CD4-positive, CD25-positive, alpha-beta regulatory T cell (primary cell): ENCODE results near the gene PPP4C. TPM values are rescaled to one million over a fixed set of nuclear protein-coding genes. Genes with fewer than 3 reads are reported as not detected.

Source experiments
- ATAC-seq, 2 donors: fragments of 150-1000 bp; cut with Tn5 transposase; one replicate each; pipeline ENCODE4 v1.10.0; 2021; ENCODE audit warnings: low read depth in 2 of 2, moderate number of reproducible peaks in 2 of 2, moderate library complexity in 1 of 2
- DNase-seq, 3 donors: peaks; one replicate each; pipeline versions ENCODE4 v3.0.0 to v3.0.0-alpha.2; 2012 to 2022; ENCODE audit warnings: mixed read lengths in 1 of 3
- H3K27ac ChIP-seq: one replicate; pipeline ENCODE4 v1.7.0; 2013; ENCODE audit warnings: mild to moderate bottlenecking, low read length; ENCODE audit not compliant: insufficient read depth, poor library complexity, severe bottlenecking
- H3K27me3 ChIP-seq: one replicate; pipeline ENCODE4 v1.7.0; 2013; ENCODE audit warnings: low read length; ENCODE audit not compliant: control insufficient read depth, insufficient read depth
- H3K36me3 ChIP-seq: one replicate; pipeline ENCODE4 v1.7.0; 2013; ENCODE audit warnings: mild to moderate bottlenecking, low read length, moderate library complexity; ENCODE audit not compliant: control insufficient read depth, insufficient read depth
- H3K4me1 ChIP-seq: 2 replicates; pipeline ENCODE4 v1.7.0; 2013; ENCODE audit warnings: mild to moderate bottlenecking, low read length; ENCODE audit not compliant: insufficient read depth, control insufficient read depth, poor library complexity, severe bottlenecking
- H3K4me3 ChIP-seq: one replicate; pipeline ENCODE4 v1.7.0; 2013; ENCODE audit warnings: low read depth, mild to moderate bottlenecking, low read length, moderate library complexity
- H3K9me3 ChIP-seq, 2 experiments: 1 replicate in 1 of 2; 2 replicates in 1 of 2; pipeline ENCODE4 v1.7.0; 2013; ENCODE audit warnings: low read length in 2 of 2, mild to moderate bottlenecking in 1 of 2, moderate library complexity in 1 of 2; ENCODE audit not compliant: control insufficient read depth in 2 of 2
- H3K27ac Mint-ChIP-seq, 3 donors: one replicate each; pipeline ENCODE4 v1.8.0; 2020 to 2022; ENCODE audit warnings: mild to moderate bottlenecking in 3 of 3, mixed read lengths in 3 of 3, moderate library complexity in 2 of 3
- H3K27me3 Mint-ChIP-seq: one replicate; pipeline ENCODE4 v1.8.0; 2022; ENCODE audit warnings: mild to moderate bottlenecking, mixed read lengths
- H3K36me3 Mint-ChIP-seq: one replicate; pipeline ENCODE4 v1.8.0; 2020; ENCODE audit warnings: mixed read lengths
- H3K4me1 Mint-ChIP-seq, 4 donors: one replicate each; pipeline ENCODE4 v1.8.0; 2020 to 2022; ENCODE audit warnings: mixed read lengths in 4 of 4, mild to moderate bottlenecking in 1 of 4
- H3K4me3 Mint-ChIP-seq, 4 donors: one replicate each; pipeline ENCODE4 v1.8.0; 2020 to 2022; ENCODE audit warnings: mild to moderate bottlenecking in 4 of 4, mixed read lengths in 4 of 4, moderate library complexity in 3 of 4
- H3K9me3 Mint-ChIP-seq, 7 donors: one replicate each; pipeline ENCODE4 v1.8.0; 2020 to 2022; ENCODE audit warnings: mixed read lengths in 7 of 7, mild to moderate bottlenecking in 3 of 7, moderate library complexity in 2 of 7
- polyA plus RNA-seq, 4 donors: library from polyadenylated mRNA; unstranded; fragments of 300-500 nt; fragmentation: Illumina TruSeq; gene quantifications; one replicate each; pipeline ENCODE4 v1.2.3, GENCODE V29; 2021
- total RNA-seq: library from RNA; stranded (reverse); gene quantifications from one replicate; pipeline ENCODE4 v1.2.3, GENCODE V29; 2022

PPP4C gene
- total RNA-seq (97.0 TPM), polyA plus RNA-seq (100 to 1,000 TPM; 232 to 289 (median 262) TPM)

DNA sequence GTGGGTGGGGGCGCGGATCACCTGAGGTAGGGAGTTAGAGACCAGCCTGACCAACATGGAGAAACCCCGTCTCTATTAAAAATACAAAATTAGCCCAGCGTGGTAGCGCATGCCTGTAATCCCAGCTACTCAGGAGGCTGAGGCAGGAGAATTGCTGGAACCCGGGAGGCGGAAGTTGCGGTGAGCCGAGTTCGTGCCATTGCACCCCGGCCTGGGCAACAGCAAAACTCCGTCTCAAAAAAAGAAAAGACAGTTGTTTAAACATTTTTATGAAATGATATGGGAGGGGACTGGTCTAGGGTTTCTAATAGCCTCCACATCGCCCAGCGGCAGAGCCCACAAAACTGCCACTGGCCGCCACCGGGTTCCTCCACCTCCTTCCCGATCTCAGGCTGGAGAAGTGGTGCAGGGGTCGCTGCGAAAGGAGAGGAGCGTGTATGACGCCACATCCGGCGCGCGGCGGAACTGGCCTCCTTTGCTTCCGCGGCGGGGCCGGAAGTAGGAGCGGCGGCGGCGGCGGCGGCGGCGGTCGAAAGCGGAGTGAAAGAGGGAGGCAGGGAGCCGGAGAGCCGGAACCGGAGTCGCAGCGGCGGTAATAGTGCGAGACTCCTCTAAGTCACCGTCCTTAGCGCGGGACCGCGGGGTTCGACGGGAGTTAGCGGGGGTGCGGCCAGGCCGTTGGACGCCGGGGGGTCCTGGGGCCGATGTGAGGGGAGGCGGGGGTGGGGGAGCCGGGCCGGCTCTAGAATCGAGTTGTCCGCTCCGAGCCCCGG lies at the start of gene PPP4C:
TSS of gene PPP4C (plus strand) at position 492 of the 773 bp plus-strand sequence. CDS start 384 bp downstream, outside the sequence.
- H3K36me3 ChIP-seq: peaks cover 29% of the 10 kb centered on the region

DNA sequence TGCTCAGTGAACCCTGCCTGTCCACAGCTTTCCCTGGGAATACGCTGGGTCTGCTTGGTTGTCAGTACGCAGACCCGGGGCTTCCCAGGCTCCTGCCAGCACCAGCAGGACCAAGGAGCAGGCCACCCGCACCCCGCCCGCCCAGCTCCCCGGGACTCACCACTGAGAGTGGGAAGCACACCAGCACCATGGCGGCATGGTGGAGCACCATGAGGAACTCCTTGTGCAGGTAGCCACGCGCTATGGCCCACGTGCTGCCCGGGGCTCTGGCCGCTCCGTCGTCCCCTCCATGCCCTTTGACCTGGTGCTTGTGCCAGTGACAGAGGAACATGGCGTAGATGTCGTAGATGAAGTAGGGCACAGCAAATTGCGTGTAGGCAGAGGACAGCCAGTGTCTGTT lies 49.3 kb upstream of the PPP4C start:
- no peaks in the 10 kb centered on the region for H3K36me3 Mint-ChIP-seq
- Histone ChIP-seq H3K27ac (no peak overlapping the region), H3K27me3 (no peaks in the 10 kb centered on the region), H3K4me1 (peaks cover 17% of the 10 kb centered on the region), H3K9me3 (no peaks in the 10 kb centered on the region), H3K4me3 (no peak overlapping the region), H3K36me3 (no peaks in the 10 kb centered on the region)
- ATAC-seq (no peak), DNase-seq (no peak)
- no peak overlapping the region for H3K4me3 Mint-ChIP-seq
- peaks cover 50% of the 10 kb centered on the region for H3K27me3 Mint-ChIP-seq
- H3K27ac Mint-ChIP-seq: no peak overlapping the region
- peaks cover 0 to 1% (median 0%) of the 10 kb centered on the region in 7 donors for H3K9me3 Mint-ChIP-seq
- H3K4me1 Mint-ChIP-seq: peaks cover 0 to 14% (median 6%) of the 10 kb centered on the region in 4 donors

More for the DNA sequence above, at the start of gene PPP4C:
- H3K4me1 Mint-ChIP-seq: peaks cover 0 to 52% (median 32%) of the 10 kb centered on the region in 4 donors
- H3K4me3 Mint-ChIP-seq: peak within 1 kb of the TSS; percentile 88 to 98 (median 96)
- ATAC-seq: peak; percentile 89 to 92
- DNase-seq: peak; percentile 89 to 95 (median 90)
- no peaks in the 10 kb centered on the region for H3K27me3 Mint-ChIP-seq
- Histone ChIP-seq H3K27ac (peak within 1 kb of the TSS; percentile 82), H3K27me3 (no peaks in the 10 kb centered on the region), H3K4me3 (peak within 1 kb of the TSS; percentile 81), H3K9me3 (no peaks in the 10 kb centered on the region), H3K4me1 (peaks cover 29% of the 10 kb centered on the region)
- H3K27ac Mint-ChIP-seq: peak within 1 kb of the TSS; percentile 96 to 98 (median 96)
- peaks cover 4% of the 10 kb centered on the region for H3K36me3 Mint-ChIP-seq
- no peaks in the 10 kb centered on the region for H3K9me3 Mint-ChIP-seq

DNA sequence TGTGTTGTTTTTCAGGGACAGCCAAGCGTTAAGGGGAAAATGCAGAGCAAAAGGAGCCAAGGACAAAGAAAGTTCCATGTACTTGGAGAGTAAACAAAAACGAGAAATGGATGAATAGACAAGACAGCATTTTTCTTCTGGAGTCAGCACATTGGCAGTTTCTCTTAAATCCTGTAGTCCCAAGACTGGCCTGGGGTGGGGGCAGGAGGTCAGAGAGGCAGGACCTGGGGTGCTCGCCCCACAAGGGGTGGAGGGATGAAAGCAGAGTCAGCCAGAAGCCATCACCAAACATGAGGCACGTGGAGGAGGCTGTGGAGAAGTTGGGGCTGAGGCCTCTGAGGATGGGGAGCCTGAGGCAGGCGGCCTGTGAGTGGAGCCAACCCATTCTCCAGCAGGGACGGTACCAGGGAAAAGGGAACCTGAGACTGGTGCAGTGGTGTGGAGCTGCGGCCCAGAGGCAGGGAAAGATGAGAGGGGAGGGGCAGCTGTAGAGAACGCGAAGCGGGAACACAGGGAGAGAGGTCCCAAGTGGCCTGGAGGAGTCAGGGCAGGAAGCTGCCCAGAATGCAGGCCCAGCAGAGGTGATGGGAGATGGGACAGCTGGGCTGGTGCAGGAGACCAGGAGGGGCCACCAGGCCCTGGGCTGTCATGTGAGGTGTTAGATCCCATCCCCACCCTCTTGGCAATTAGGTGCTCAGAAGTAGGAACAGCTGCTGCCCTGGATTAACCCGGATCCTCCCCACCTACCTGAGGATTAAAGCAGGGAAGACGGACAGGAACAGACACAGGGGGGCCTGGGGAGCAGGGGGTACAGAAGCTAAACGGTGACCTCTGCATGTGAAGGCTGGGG lies 48.0 kb upstream of the PPP4C start:
- Mint-ChIP-seq H3K4me3 (peak overlapping the region in 1 of 4 donors; percentile 58), H3K27ac (peak overlapping the region in 1 of 3 donors; percentile 53), H3K36me3 (no peaks in the 10 kb centered on the region), H3K27me3 (peaks cover 55% of the 10 kb centered on the region), H3K9me3 (peaks cover 0 to 1% (median 0%) of the 10 kb centered on the region in 7 donors), H3K4me1 (peaks cover 4 to 17% (median 9%) of the 10 kb centered on the region in 4 donors)
- ATAC-seq (no peak), DNase-seq (no peak)
- Histone ChIP-seq H3K4me3 (no peak overlapping the region), H3K27ac (no peak overlapping the region), H3K9me3 (no peaks in the 10 kb centered on the region), H3K27me3 (peaks cover 3% of the 10 kb centered on the region), H3K4me1 (peaks cover 13% of the 10 kb centered on the region), H3K36me3 (no peaks in the 10 kb centered on the region)

DNA sequence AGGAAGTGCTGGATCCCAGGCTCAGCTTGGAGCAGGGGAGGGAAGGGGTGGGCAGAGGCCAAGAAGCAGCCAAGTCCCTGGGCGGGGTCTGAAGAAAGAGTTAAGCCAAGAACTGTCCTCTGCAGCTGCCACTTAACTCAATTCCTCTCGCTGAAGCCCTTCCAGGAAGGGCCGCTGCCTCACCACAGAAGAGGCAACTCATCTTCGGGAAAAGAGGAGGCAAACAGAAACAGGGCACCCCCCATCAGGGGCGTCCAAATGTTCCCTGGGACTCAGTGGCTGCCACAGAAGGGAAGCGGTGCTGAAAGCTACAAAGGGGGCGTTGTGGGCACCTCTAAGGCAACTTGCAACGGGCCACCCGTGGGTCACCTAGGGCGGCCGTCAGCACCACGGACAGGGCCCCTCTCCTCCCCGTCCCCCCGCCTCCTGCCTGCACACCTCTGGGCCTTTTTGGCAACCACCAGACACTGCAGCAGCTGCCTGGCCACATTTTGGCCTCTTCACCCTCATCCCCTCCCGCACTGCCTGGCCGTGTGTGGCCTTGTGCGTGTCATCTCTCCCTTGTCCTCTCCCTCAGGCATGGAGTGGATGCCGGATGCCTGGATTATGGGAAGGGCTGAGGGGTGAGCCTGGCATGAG lies 47.2 kb upstream of the PPP4C start:
- no peaks in the 10 kb centered on the region for H3K9me3 ChIP-seq
- ATAC-seq: no peak
- peaks cover 0 to 1% (median 0%) of the 10 kb centered on the region in 7 donors for H3K9me3 Mint-ChIP-seq
- peaks cover 4 to 17% (median 9%) of the 10 kb centered on the region in 4 donors for H3K4me1 Mint-ChIP-seq
- H3K27me3 ChIP-seq: peaks cover 3% of the 10 kb centered on the region
- H3K36me3 Mint-ChIP-seq: no peaks in the 10 kb centered on the region
- H3K27ac Mint-ChIP-seq: no peak overlapping the region
- no peak overlapping the region for H3K27ac ChIP-seq
- DNase-seq: no peak
- no peaks in the 10 kb centered on the region for H3K36me3 ChIP-seq
- H3K27me3 Mint-ChIP-seq: peaks cover 58% of the 10 kb centered on the region
- no peak overlapping the region for H3K4me3 Mint-ChIP-seq
- H3K4me1 ChIP-seq: peaks cover 13% of the 10 kb centered on the region
- H3K4me3 ChIP-seq: no peak overlapping the region

DNA sequence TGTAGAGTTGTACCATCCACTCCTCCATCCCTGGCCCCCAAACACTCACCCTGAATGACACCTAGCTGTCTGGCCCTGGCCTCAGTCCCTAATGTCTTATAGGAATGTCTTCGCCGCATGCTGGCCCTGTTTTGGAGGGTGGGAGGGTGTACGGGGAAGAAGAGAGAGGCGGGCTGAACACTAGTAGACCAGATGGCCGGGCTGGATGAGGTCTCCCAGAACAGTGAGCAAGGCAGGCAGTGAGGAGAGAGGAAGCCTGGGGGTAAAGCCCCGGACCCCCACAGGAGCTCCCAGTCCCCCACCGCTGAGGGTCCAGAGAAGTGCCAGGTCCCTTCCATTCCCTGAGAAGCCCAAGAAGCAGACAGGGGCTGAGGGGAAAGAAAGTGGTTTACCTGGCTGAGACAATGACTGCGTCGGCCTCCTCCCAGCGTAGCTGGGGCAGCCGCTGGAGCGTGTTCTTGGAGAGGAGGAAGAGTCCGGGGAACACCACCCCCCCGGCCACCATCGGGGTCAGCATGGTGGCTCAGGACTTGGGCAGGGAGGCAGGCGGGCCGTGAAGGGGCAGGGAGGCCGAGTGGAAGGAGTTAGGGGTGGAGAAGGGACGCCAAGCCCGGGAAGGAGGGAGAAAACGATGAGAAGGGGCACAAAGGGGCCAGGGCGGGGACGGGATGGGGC lies 45.6 kb upstream of the PPP4C start:
- Mint-ChIP-seq H3K4me1 (peaks cover 4 to 17% (median 9%) of the 10 kb centered on the region in 4 donors), H3K27me3 (peaks cover 61% of the 10 kb centered on the region), H3K36me3 (no peaks in the 10 kb centered on the region), H3K4me3 (peak overlapping the region in 1 of 4 donors; percentile 43), H3K9me3 (peaks cover 0 to 1% (median 0%) of the 10 kb centered on the region in 7 donors), H3K27ac (no peak overlapping the region)
- H3K4me1 ChIP-seq: peaks cover 13% of the 10 kb centered on the region
- no peak overlapping the region for H3K4me3 ChIP-seq
- H3K27me3 ChIP-seq: peaks cover 3% of the 10 kb centered on the region
- ATAC-seq: no peak
- H3K27ac ChIP-seq: no peak overlapping the region
- DNase-seq: no peak
- no peaks in the 10 kb centered on the region for H3K9me3 ChIP-seq
- no peaks in the 10 kb centered on the region for H3K36me3 ChIP-seq

DNA sequence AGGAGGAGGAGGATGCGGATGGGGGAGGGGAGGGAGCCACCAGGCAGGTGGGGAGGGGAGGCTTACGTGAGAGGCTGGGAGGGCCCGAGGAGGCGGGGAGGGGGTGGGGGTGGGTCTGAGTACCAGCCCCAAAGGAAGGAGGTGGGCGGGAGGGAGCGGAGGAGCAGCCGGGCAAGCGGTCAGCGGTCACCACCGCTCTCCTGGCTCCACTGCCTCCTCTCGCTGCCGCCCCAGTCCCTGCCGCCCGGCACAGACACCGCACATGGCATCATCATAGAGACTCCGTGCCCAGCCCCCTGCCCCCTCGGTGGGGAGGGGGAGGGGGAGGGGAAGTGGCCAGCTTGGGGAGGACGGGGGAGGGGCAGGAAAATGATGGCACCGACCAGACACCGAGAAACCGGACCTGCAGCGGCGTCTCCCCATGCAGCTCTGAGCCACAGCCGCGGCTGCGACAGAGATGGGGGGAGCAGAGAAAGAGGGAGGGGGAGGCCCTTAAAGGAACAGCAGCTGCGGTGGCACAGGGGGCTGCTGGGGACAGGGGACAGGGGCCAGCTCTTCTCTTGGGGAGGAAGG lies 44.9 kb upstream of the PPP4C start, which contains the start of gene TLCD3B:
TSS of gene TLCD3B (minus strand) at position 431 of the 573 bp plus-strand sequence. CDS start 744 bp downstream, outside the sequence.
- Mint-ChIP-seq H3K36me3 (no peaks in the 10 kb centered on the region), H3K4me3 (peak within 1 kb of the TSS; percentile 10 to 64 (median 32)), H3K27me3 (peaks cover 61% of the 10 kb centered on the region), H3K9me3 (peaks cover 0 to 1% (median 0%) of the 10 kb centered on the region in 7 donors), H3K4me1 (peaks cover 4 to 17% (median 9%) of the 10 kb centered on the region in 4 donors), H3K27ac (peak within 1 kb of the TSS in 1 of 3 donors; percentile 43)
- Histone ChIP-seq H3K36me3 (no peaks in the 10 kb centered on the region), H3K9me3 (no peaks in the 10 kb centered on the region), H3K27ac (no peak within 1 kb of the TSS), H3K27me3 (peaks cover 3% of the 10 kb centered on the region), H3K4me1 (peaks cover 13% of the 10 kb centered on the region), H3K4me3 (no peak within 1 kb of the TSS)
- DNase-seq: no peak
- ATAC-seq: peak in 1 of 2 donors; percentile 25
